Natural killer cell (primary cell): Measurements from ENCODE around the gene FAM3C. TPM values are rescaled to one million over a fixed set of nuclear protein-coding genes. Genes with fewer than 3 reads are reported as not detected.

Experiments
- ATAC-seq, 3 donors: fragments of 150-1000 bp in 2 of 3; fragments of 200-7000 bp in 1 of 3; cut with Tn5 transposase; 1 replicate in 1 of 3; 2 replicates in 2 of 3; pipeline ENCODE4 v1.10.0; 2021; ENCODE audit warnings: mild to moderate bottlenecking in 2 of 3, moderate library complexity in 2 of 3
- DNase-seq, 2 donors: peaks; one replicate each; pipeline versions ENCODE4 v3.0.0 to v3.0.0-alpha.2; 2013 to 2021; ENCODE audit warnings: mixed read lengths in 1 of 2
- H3K27ac ChIP-seq: one replicate; pipeline ENCODE4 v1.5.1; 2013; ENCODE audit warnings: mild to moderate bottlenecking, low read length
- H3K27me3 ChIP-seq: one replicate; pipeline ENCODE4 v1.6.1; 2013; ENCODE audit warnings: low read length; ENCODE audit not compliant: control insufficient read depth, insufficient read depth
- H3K36me3 ChIP-seq: one replicate; pipeline ENCODE4 v1.6.1; 2013; ENCODE audit warnings: low read length; ENCODE audit not compliant: control insufficient read depth, insufficient read depth
- H3K4me1 ChIP-seq: one replicate; pipeline ENCODE4 v1.6.1; 2013; ENCODE audit warnings: low read length; ENCODE audit not compliant: control insufficient read depth, insufficient read depth
- H3K4me3 ChIP-seq: one replicate; pipeline ENCODE4 v1.5.1; 2013; ENCODE audit warnings: low read length
- H3K9me3 ChIP-seq: one replicate; pipeline ENCODE4 v1.6.1; 2013; ENCODE audit warnings: low read length; ENCODE audit not compliant: control insufficient read depth, insufficient read depth
- H3K27ac Mint-ChIP-seq, 2 donors: one replicate each; pipeline ENCODE4 v1.8.0; 2022; ENCODE audit warnings: mild to moderate bottlenecking in 2 of 2, mixed read lengths in 2 of 2, moderate library complexity in 1 of 2
- H3K27me3 Mint-ChIP-seq, 2 donors: one replicate each; pipeline ENCODE4 v1.8.0; 2022; ENCODE audit warnings: low read depth in 2 of 2, mixed read lengths in 2 of 2
- H3K36me3 Mint-ChIP-seq: one replicate; pipeline ENCODE4 v1.8.0; 2022; ENCODE audit warnings: mixed read lengths
- H3K4me1 Mint-ChIP-seq, 2 donors: one replicate each; pipeline ENCODE4 v1.8.0; 2022; ENCODE audit warnings: mixed read lengths in 2 of 2
- H3K4me3 Mint-ChIP-seq: one replicate; pipeline ENCODE4 v1.8.0; 2022; ENCODE audit warnings: mild to moderate bottlenecking, moderate library complexity, mixed read lengths
- H3K9me3 Mint-ChIP-seq, 2 donors: one replicate each; pipeline ENCODE4 v1.8.0; 2022; ENCODE audit warnings: mixed read lengths in 2 of 2
- WGBS: methylation state at CpG from one replicate; pipeline ENCODE4 v1.1.7; 2013; ENCODE audit warnings: missing lambda C conversion rate; ENCODE audit not compliant: insufficient coverage; 5-methylcytosine and 5-hydroxymethylcytosine counted together
- intact Hi-C: fragments of 100-400 bp; cut with micrococcal nuclease; formaldehyde crosslinking; loops from one replicate; pipeline ENCODE4 v1.14.2; 2022
- total RNA-seq, 4 donors: library from RNA; stranded (reverse); fragments of 120-200 nt in 1 of 4; gene quantifications; one replicate each; pipeline versions ENCODE4 v1.2.3 to v1.2.4, GENCODE V29; 2013 to 2022
- TF ChIP-seq, protein P1 (sequence below): fragments of 200-600 bp; IDR thresholded peaks from one replicate; pipeline ENCODE4 v1.8.0; 2022; ENCODE audit warnings: antibody characterized with exemption

The FAM3C gene
- total RNA-seq, 3 donors from 2014 or later (not counting 1 experiment from before 2014, with no cell fraction given) = 24.3 to 42.1 (median 37.0) TPM

DNA sequence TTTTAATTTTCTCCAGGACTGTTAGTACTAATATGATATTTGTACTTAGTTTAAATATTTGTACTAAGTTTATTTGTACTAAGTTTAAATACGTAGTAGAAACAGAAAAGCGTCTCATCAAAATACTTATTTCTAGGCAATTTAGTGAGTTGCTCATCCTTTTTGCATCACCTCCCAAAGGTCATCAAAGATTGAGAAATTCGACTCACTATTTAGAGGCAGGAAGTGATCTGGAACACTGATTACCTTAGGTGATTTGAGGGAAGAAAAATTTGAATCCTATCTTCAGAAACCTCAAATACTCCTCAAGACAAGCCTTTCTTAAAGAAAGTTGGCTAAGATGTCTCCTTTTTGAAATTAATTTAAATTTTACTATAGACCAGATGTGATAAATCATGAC lies 52.8 kb downstream of the FAM3C start:
- H3K36me3 Mint-ChIP-seq = peaks cover 8% of the 10 kb centered on the region
- no peak overlapping the region for H3K27ac Mint-ChIP-seq
- intact Hi-C loops = no loop called here
- peaks cover 6% of the 10 kb centered on the region for H3K36me3 ChIP-seq
- no peak overlapping the region for H3K4me3 Mint-ChIP-seq
- DNase-seq (no peak), ATAC-seq (no peak)
- no peak overlapping the region for H3K4me3 ChIP-seq
- no peaks in the 10 kb centered on the region for H3K27me3 ChIP-seq
- TF ChIP-seq, protein P1, sequence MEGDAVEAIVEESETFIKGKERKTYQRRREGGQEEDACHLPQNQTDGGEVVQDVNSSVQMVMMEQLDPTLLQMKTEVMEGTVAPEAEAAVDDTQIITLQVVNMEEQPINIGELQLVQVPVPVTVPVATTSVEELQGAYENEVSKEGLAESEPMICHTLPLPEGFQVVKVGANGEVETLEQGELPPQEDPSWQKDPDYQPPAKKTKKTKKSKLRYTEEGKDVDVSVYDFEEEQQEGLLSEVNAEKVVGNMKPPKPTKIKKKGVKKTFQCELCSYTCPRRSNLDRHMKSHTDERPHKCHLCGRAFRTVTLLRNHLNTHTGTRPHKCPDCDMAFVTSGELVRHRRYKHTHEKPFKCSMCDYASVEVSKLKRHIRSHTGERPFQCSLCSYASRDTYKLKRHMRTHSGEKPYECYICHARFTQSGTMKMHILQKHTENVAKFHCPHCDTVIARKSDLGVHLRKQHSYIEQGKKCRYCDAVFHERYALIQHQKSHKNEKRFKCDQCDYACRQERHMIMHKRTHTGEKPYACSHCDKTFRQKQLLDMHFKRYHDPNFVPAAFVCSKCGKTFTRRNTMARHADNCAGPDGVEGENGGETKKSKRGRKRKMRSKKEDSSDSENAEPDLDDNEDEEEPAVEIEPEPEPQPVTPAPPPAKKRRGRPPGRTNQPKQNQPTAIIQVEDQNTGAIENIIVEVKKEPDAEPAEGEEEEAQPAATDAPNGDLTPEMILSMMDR = no peak
- no peaks in the 10 kb centered on the region for H3K27me3 Mint-ChIP-seq
- no peak overlapping the region for H3K27ac ChIP-seq
- no peaks in the 10 kb centered on the region for H3K9me3 Mint-ChIP-seq
- WGBS = no CpG with 5 or more reads among the region's 3 CpGs
- H3K4me1 Mint-ChIP-seq = peaks cover 7 to 11% of the 10 kb centered on the region in 2 donors
- H3K4me1 ChIP-seq = peaks cover 4% of the 10 kb centered on the region
- H3K9me3 ChIP-seq = no peaks in the 10 kb centered on the region

DNA sequence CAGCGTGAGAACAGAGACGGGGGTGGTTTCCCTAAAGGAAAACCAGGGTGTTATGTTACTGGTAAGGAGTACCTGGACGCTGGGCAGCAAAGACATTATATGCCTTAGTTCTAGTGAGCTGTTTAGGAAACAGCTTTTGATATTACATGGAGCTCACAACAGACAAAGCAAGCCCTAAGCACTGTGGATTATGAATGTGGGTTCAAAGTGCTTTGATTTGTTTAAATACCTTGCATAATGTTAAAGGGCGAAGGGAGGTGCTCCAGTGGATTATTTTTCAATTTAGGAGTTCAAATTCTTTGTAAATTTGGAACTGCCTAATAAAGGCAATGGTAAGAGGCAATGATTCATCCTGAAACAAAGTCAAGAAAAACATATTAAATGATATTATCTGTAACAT lies 53.5 kb downstream of the FAM3C start:
- 99% methylated on average over 4 of the region's 4 CpGs for WGBS
- TF ChIP-seq, protein P1 = no peak
- peaks cover 4% of the 10 kb centered on the region for H3K4me1 ChIP-seq
- no peaks in the 10 kb centered on the region for H3K9me3 Mint-ChIP-seq
- no peaks in the 10 kb centered on the region for H3K27me3 Mint-ChIP-seq
- H3K36me3 Mint-ChIP-seq = peaks cover 8% of the 10 kb centered on the region
- H3K9me3 ChIP-seq = no peaks in the 10 kb centered on the region
- ATAC-seq (no peak), DNase-seq (no peak)
- H3K4me3 Mint-ChIP-seq = no peak overlapping the region
- H3K4me3 ChIP-seq = no peak overlapping the region
- peaks cover 7 to 14% of the 10 kb centered on the region in 2 donors for H3K4me1 Mint-ChIP-seq
- no peaks in the 10 kb centered on the region for H3K27me3 ChIP-seq
- no peak overlapping the region for H3K27ac ChIP-seq
- peaks cover 6% of the 10 kb centered on the region for H3K36me3 ChIP-seq
- intact Hi-C loops = no loop called here
- no peak overlapping the region for H3K27ac Mint-ChIP-seq

DNA sequence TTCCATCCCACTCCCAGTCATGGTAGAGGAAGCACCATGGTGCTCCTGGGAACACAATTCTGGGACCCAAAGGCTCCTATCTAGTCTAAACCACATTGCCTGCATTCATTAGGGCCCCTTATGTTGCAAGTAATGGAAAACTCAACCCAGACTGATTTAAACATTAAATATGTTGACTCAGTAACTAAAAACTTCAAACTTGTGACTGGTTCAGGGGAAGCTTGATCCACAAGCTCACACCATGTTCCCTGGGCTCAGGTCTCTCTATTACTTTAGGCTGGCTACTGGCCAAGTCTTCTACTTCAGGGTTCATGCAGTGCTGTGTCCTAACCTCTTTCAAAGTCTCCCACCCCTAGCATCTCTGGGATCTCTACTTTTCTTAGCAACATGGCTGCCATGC lies 54.2 kb downstream of the FAM3C start:
- no peak overlapping the region for H3K27ac ChIP-seq
- no peaks in the 10 kb centered on the region for H3K27me3 ChIP-seq
- H3K27ac Mint-ChIP-seq = no peak overlapping the region
- intact Hi-C loops = no loop called here
- no peak overlapping the region for H3K4me3 ChIP-seq
- H3K4me1 Mint-ChIP-seq = peaks cover 7 to 14% of the 10 kb centered on the region in 2 donors
- no peaks in the 10 kb centered on the region for H3K9me3 Mint-ChIP-seq
- no peaks in the 10 kb centered on the region for H3K9me3 ChIP-seq
- DNase-seq = no peak
- peaks cover 8% of the 10 kb centered on the region for H3K36me3 Mint-ChIP-seq
- TF ChIP-seq, protein P1 = no peak
- ATAC-seq = no peak
- H3K4me1 ChIP-seq = peaks cover 4% of the 10 kb centered on the region
- peaks cover under 1% of the 10 kb centered on the region for H3K36me3 ChIP-seq
- H3K27me3 Mint-ChIP-seq = no peaks in the 10 kb centered on the region
- H3K4me3 Mint-ChIP-seq = no peak overlapping the region

DNA sequence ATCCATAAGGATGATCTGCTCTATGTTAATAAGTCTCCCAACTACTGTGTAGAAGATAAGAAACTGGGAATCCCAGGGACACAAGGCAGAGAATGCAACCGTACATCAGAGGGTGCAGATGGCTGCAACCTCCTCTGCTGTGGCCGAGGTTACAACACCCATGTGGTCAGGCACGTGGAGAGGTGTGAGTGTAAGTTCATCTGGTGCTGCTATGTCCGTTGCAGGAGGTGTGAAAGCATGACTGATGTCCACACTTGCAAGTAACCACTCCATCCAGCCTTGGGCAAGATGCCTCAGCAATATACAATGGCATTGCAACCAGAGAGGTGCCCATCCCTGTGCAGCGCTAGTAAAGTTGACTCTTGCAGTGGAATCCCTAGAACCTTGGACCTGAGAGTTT lies 57.0 kb downstream of the FAM3C start:
- Histone ChIP-seq H3K4me3 (no peak overlapping the region), H3K27me3 (peaks cover 15% of the 10 kb centered on the region), H3K9me3 (no peaks in the 10 kb centered on the region), H3K4me1 (peaks cover 4% of the 10 kb centered on the region), H3K36me3 (no peaks in the 10 kb centered on the region), H3K27ac (no peak overlapping the region)
- TF ChIP-seq, protein P1 = no peak
- intact Hi-C loops = no loop called here
- WGBS = 38% methylated on average over 5 of the region's 5 CpGs
- DNase-seq = no peak
- peaks cover 8% of the 10 kb centered on the region for H3K36me3 Mint-ChIP-seq
- H3K4me3 Mint-ChIP-seq = no peak overlapping the region
- H3K9me3 Mint-ChIP-seq = no peaks in the 10 kb centered on the region
- H3K27me3 Mint-ChIP-seq = peaks cover 3 to 16% of the 10 kb centered on the region in 2 donors
- peak in 1 of 3 donors; percentile 47 for ATAC-seq
- peaks cover 7 to 14% of the 10 kb centered on the region in 2 donors for H3K4me1 Mint-ChIP-seq
- no peak overlapping the region for H3K27ac Mint-ChIP-seq
